Ishikawa (cell line): ENCODE results near the gene AKT1.

Experiments
- CEBPB ChIP-seq: IDR thresholded peaks from 2 replicates; pipeline ENCODE4 v1.6.1; 2012
- CREB1 ChIP-seq: IDR thresholded peaks from 2 replicates; pipeline ENCODE4 v1.6.1; 2012; ENCODE audit warnings: low read depth
- EGR1 ChIP-seq: IDR thresholded peaks from 2 replicates; pipeline ENCODE4 v1.6.1; 2012
- EP300 ChIP-seq: IDR thresholded peaks from 2 replicates; pipeline ENCODE4 v1.6.1; 2012; ENCODE audit warnings: borderline replicate concordance
- NFIC ChIP-seq: IDR thresholded peaks from 2 replicates; pipeline ENCODE4 v1.6.1; 2012
- RAD21 ChIP-seq: IDR thresholded peaks from 2 replicates; pipeline ENCODE4 v1.6.1; 2012; ENCODE audit warnings: low read depth
- REST ChIP-seq: IDR thresholded peaks from 2 replicates; pipeline ENCODE4 v1.6.1; 2012; ENCODE audit warnings: low read depth, mild to moderate bottlenecking
- TAF1 ChIP-seq: IDR thresholded peaks from 2 replicates; pipeline ENCODE4 v1.6.1; 2012; ENCODE audit warnings: low read depth, mild to moderate bottlenecking
- TCF12 ChIP-seq: IDR thresholded peaks from 2 replicates; pipeline ENCODE4 v1.6.1; 2012; ENCODE audit warnings: low read depth
- YY1 ChIP-seq: IDR thresholded peaks from 2 replicates; pipeline ENCODE4 v1.6.1; 2012; ENCODE audit warnings: low read depth
- ZBTB7A ChIP-seq: IDR thresholded peaks from 2 replicates; pipeline ENCODE4 v1.6.1; 2012; ENCODE audit warnings: low read depth
- TF ChIP-seq, protein P1 (sequence below): IDR thresholded peaks from 2 replicates; pipeline ENCODE4 v1.6.1; 2012

DNA sequence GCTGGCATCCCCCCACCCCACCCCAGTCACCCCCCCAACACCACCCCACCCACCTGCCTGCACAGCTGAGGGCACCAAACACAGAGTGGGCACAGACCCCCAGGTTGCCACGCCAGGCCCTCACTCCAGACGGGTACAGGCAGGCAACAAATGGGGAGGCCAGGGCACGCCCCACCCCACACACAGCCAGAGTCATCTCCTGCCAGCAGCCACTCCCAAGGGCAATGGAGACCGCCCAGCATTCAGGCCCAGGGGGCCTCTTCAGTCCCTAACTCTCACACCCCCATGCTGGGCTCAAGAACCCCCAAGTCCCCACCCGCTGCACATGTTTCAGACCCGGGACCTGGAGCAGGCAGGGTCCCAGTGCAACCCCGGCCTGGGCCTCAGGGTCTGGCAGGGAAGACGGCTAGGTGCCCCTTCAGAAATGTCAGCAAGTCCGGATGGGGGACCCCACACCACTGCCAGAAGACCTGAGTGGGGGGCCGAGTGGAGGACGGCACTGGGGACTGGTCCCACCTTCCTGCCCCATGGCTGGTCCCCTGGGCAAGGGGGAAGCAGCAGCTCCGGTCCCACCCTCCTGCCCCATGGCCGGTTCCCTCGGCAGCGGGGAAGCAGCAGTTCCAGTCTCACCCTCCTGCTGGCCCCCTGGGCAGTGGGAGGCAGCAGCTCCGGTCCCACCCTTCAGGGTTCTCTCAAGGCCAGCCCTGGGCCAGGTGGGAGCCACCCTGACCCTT, 11.9 kb downstream of the AKT1 start:
- TF ChIP-seq EP300 (no peak), REST (no peak), NFIC (no peak), RAD21 (no peak), TCF12 (no peak), ZBTB7A (0 out of 2 replicates have a peak, but pooled peaks have one; percentile 36), YY1 (no peak), CREB1 (no peak), EGR1 (no peak), TAF1 (no peak), CEBPB (no peak)
- TF ChIP-seq, protein P1, sequence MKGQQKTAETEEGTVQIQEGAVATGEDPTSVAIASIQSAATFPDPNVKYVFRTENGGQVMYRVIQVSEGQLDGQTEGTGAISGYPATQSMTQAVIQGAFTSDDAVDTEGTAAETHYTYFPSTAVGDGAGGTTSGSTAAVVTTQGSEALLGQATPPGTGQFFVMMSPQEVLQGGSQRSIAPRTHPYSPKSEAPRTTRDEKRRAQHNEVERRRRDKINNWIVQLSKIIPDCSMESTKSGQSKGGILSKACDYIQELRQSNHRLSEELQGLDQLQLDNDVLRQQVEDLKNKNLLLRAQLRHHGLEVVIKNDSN: no peak
